GM18505 (cell line): ENCODE measurements around the gene DENR.
"Not testable (repeated sequence)": the region's sequence is repeated elsewhere in the genome, so short reads cannot be mapped to it uniquely, and the experiment has no call there.

Experiments
- ATAC-seq: cut with Tn5 transposase; IDR thresholded peaks from one replicate; pipeline ENCODE4 v1.9.1; 2021; ENCODE audit not compliant: unreplicated experiment
- POLR2A ChIP-seq: IDR thresholded peaks from 4 replicates; pipeline ENCODE4 v1.6.1; 2011; ENCODE audit warnings: borderline replicate concordance; ENCODE audit not compliant: insufficient read depth, insufficient read length; ENCODE audit errors: extremely low read depth

Gene DENR

DNA sequence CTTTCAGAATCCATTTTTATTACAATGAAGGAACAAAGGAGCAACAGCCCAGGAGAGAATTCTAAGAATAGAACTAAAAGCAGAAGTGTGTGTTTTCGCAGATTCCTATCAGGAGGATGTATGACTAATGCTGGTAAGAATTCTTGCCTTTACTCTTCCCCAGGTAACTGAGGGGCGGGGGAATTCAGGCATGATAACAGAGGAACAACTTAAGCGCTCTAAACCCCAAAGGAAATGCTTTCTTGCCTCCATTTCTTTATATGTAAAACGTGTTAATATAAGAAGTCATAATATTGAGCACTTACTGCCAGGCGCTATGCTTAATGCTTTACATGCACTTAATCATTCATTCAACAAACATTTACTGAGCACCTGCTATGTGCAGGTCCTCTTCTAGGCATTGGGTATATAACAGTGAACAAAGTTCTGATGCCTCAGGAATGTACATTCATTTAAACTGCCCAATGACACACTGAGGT is 26.5 kb upstream of the DENR start:
- TF ChIP-seq POLR2A: no peak
- ATAC-seq: no peak

DNA sequence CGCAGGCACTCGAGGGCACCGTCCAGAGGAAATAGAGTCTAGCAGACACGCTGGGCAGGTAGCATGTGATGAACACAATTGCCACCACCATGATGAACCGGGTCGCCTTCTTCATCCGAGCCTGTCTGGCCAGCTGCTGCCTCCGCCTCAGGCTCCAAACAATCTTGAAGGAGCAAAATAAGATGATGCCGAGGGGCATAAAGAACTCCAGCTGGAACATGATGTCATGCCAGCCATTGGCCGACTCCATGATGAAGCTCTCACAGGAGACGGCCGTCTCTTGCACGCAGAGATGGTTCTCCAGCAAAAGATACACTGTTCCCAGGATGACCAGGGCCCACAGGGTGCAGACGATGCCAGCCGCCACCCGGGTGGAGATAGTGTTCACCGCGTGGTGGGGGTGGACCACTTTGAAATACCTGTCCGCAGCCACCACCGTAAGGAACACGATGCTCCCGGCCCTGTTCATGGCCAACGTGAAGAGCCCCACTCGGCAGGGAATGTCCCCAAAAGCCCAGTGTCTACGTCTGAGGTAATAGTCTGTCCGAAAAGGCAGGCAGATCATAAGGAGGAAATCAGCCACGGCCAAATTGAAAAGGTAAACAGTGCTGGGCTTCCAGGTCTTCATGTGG is 22.9 kb upstream of the DENR start:
- TF ChIP-seq POLR2A: no peak
- ATAC-seq: no peak

DNA sequence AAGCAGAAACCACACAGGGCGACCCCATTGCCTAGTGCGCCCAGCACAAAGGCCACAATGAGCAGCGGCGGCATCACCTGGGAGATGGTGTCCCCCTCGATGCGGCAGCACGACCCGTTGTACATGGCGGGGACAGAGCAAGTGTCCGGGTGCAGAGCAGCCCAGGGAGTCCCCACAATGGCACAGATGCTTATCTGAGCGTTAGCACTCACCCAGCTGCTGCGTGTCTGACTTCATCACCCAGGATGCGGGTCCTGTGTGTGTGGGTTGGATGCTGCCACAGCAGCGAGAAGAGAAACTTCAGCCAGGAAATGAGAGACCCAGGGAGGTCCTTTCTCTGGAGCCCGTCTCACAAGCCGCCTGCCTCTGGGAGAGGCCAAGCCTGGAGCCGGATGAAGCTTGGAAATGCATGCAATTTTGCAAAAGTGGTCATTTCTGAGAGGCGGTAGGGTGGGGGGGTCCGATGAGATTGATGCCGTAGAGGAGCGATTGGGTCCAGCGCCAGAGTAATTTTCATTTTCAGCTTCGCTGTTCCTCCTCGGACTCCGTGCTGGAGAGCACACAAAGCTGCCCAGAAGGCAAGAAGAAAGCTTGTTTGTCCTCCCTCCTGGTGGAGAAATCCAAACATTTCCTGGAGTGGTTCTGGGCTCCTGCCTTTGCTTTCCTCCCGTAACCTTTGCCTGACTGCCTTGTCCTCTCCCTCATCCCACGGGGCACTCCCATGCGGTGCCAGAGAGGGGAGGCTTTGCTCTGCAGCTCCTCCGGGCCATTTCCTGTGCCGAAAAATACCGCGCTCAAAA is 22.2 kb upstream of the DENR start, which contains the start of gene HCAR1:
Gene HCAR1, minus strand, starts transcription at position 630 of the 800 bp plus-strand sequence. Its CDS starts 505 bp downstream, at position 125.
- no peak for ATAC-seq

DNA sequence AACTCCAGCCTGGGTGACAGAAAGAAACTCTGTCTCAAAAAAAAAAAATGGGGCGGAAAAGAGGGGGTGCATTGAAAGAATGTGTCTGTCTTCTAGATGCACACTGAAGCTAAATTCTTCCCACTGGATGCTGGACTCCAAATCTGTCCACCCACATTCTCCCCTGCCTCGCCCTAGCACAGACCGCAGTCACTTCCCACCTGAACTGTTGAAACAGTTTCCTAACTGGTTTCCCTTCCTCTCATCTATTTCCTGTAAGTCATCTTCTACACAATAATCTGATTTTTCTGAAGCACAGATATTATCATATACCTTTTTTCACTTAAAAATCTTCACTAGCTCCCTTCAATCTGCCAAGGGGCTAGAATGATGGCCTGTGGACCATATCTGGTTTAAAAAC is 20.5 kb upstream of the DENR start:
- TF ChIP-seq POLR2A: no peak

More for the DNA sequence above, 22.2 kb upstream of the DENR start, which contains the start of gene HCAR1:
- TF ChIP-seq POLR2A: no peak

DNA sequence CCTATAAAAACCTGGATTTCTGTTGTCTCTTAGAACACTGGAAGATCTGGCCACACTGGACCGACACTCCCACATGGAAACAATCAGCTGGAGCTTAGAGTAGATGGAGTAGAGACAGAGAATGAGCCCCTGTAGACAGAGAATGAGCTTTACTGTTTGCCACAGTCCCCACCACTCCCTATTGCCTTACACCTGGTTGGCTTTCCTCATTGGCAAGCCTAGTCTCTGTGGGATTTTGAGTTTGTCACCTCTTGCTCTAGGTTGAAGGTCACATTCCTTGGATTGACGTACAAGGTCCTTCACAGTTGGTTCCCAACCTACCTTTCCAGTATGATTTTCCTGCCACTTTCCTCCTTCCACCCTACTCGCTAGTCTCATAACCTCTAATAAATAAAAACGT is 20.0 kb upstream of the DENR start:
- no peak for TF ChIP-seq POLR2A
- ATAC-seq: no peak

More for the DNA sequence above, 20.5 kb upstream of the DENR start:
- ATAC-seq: no peak

DNA sequence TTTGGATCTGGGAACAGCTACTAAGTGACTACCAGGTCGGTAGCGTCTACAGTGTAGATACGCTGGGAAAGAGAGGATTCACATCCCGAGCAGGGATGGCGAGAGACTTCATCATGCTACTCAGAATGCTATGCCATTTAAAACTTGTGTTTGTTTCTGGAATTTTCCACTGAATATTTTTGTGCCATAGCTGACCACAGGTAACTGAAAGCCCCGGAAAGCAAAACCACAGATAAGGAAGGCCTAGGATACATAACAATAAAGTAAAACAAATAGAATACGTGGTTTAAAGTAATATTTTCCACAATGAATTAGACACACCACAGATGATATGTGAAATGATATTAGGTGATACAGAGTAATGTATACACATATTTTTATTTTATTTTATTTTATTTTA is 14.1 kb upstream of the DENR start:
- no peak for ATAC-seq
- TF ChIP-seq POLR2A: no peak

DNA sequence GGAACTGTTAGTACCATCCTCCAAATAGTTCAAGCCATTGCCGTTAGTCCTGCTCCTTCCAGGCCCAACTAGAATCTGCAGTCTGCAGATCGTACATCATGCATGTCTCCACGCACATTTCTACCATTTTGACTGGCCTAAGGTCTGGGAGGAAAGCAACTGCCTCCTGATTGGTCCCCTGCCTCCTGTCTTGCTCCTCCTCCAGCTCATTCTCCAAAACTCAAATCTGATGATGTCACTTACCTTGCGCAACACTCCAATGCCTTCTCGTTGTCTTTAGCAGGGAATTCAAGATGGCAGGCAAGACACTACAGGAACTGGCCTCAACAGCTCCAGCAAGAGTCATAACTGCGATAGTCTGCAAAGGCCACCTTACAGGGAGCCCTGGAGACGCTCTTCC is 12.3 kb upstream of the DENR start:
- TF ChIP-seq POLR2A: no peak
- ATAC-seq: no peak

DNA sequence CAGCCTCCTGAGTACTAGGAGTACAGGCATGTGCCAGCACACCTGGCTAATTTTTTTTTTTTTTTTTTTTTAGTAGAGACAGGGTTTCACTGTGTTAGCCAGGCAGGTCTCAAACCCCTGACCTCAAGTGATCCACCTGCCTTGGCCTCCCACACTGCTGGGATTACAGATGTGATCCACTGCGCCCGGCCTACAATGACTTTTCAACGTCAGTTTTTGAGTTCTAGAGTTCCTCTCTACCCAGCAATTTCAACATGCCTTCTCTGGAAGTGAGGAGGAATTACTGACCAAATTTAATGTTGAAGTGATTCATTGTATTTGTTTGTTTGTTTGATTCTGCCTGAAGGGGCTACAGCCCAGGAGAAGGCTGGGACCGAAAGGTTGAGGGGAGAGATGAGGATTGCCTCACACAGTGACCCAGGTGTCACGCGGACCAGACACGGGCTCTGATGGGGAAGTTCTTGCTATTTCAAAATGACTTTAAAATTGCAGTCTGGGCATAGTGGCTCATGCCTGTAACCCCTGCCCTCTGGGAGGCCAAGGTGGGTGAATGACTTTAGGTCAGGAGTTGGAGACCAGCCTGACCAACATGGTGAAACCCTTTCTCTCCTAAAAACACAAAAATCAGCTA is 8.6 kb upstream of the DENR start:
- ATAC-seq: no peak
- no peak for TF ChIP-seq POLR2A

DNA sequence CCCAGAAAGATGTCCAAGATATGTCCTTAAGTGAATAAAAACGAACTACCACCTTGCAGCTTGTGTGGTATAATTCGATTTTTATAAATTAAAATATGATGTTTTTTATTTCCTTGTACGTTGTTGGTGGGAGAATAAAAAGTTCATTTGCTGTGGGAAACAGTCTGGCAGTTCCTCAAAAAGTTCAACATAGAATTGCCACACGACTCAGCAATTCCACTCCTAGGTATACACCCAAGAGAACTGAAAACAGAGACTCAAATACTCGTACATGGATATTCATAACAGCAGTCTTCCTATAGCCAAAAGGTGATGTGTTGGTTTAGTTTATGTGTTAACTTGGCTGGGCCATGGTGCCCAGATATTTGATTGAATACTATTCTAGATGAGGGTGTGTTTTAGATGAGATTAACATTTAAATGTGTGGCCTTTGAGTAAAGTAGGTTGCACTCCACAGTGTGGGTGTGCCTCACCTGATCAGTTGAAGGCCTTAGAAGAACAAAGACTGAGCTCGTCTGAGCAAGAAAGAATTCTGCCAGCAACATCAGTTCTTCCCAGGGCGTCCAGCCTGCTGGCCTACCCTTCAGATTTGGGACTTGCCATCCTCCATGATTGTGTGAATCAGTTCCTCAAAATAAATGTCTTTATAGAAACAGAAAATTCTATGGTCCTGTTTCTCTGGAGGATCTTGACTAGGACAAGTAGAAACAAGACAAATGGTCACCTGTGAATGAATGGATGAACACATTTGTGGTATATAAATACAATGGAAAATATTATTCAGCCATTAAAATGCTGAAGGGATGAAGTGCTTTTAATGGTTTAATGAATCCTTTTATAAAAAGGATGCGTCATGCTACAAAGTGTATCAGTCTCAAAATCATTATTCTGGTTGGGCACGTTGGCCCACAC is 5.1 kb upstream of the DENR start:
- ATAC-seq: no peak
- no peak for TF ChIP-seq POLR2A

DNA sequence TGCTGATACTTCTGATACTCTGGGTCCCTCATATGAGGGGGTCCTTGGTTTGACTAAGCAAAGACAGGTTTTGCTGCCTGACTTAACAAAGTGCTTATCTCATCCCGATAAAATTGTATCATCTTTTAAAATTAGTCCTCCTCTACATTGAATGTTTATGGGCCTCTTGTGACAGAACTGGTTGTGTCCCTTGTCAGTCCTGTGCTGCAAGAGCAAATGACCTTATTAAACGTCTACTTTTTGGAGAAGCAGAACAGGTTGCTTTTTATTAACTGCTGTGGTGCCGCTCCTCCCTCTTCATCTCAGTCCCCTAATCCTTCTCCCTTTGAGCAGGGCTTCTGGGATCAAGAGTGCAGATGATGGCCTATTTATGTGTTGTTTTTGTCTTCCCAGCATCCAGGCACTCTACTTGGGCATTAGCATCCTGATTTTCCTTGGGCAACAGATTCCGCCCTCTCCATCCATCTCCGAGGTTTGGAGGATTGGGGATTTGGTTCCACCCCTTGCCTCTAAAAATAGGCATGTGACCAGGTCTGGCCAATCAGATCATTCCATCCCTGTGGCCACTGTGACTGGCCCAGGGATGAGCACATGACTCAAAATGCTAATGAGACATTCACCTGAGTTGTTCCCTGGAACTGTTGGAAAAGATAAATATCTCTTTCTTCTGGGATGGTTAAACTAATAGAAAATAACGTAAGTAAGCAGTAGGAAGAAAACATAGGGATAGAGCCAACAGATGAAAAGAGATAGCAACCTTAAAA is 2.9 kb upstream of the DENR start:
- no peak for TF ChIP-seq POLR2A
- no peak for ATAC-seq

DNA sequence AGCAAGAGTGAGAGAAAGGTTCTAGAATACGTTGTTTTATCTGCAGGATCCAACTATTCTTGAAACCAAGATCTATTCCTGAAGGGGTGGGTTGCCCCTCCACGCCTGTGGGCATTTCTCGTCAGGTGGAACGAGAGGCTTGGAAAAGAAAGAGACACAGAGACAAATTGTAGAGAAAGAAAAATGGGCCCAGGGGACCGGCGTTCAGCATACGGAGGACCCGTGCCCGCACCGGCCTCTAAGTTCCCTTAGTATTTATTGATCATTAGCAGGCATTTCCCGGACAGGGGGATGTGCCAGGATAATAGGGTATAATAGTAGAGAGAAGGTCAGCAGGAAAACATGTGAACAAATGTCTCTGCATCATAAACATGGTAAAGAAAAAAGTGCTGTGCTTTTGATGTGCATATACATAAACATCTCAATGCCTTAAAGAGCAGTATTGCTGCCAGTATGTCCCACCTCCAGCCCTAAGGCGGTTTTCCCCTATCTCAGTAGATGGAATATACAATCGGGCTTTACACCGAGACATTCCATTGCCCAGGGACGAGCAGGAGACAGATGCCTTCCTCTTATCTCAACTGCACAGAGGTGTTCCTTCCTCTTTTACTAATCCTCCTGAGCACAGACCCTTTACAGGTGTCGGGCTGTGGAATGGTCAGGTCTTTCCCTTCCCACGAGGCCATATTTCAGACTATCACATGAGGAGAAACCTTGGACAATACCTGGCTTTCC is 1.7 kb upstream of the DENR start:
- not testable (repeated sequence) for ATAC-seq

DNA sequence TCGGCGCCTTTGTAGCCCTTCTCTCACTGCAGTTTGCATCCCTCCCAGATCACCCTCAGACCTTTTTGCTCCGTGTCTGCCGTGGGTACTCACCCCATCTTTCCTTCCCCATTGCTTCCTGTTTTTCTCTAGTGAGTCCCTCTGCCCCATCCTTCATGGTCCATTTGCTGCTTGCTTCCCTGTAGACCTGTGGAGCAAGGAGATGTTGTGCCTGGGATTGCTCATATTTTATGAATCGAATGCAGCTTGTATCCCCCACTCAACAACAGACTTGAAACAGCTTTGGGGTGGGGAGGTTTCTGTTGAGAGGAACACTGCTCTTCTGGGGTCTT is 661 bp downstream of the DENR start:
- no peak for TF ChIP-seq POLR2A
- ATAC-seq: no peak
